Skin of body (tissue), 2 donors: ENCODE results near the gene RIMS3. TPM values are rescaled to one million over a fixed set of nuclear protein-coding genes. Genes with fewer than 3 reads are reported as not detected.
"Not testable (repeated sequence)": the region's sequence is repeated elsewhere in the genome, so short reads cannot be mapped to it uniquely, and the experiment has no call there.

Experiments
- DNase-seq: peaks from one replicate; lab custom pipeline; 2025; lab: John Stamatoyannopoulos, UW
- total RNA-seq: library from RNA; depleted of rRNA; stranded (reverse); fragments of >200 nt; gene quantifications from one replicate; pipeline ENCODE4 v1.2.3, GENCODE V29; 2014

The RIMS3 gene
- total RNA-seq: 0.59 TPM

GRCh38 chr1:40665335-40666171, at the start of gene RIMS3:
TSS of gene RIMS3 (minus strand) at chr1:40665682. CDS start at chr1:40641925, 23,757 bp downstream.
- DNase-seq: no peak

- no peak for DNase-seq
Observed at GRCh38 chr1:40712997-40713396, 47.5 kb upstream of the RIMS3 start.

GRCh38 chr1:40712405-40712944, 47.0 kb upstream of the RIMS3 start:
- no peak for DNase-seq

- no peak for DNase-seq
Observed at GRCh38 chr1:40711465-40712404, 46.3 kb upstream of the RIMS3 start.

- no peak for DNase-seq
Observed at GRCh38 chr1:40710581-40711315, 45.3 kb upstream of the RIMS3 start.

- DNase-seq: no peak
Observed at GRCh38 chr1:40709802-40710278, 44.4 kb upstream of the RIMS3 start.

GRCh38 chr1:40709100-40709801, 43.8 kb upstream of the RIMS3 start:
- DNase-seq: peak; percentile 98

- peak; percentile 81 for DNase-seq
Observed at GRCh38 chr1:40708750-40709099, 43.2 kb upstream of the RIMS3 start.

- no peak for DNase-seq
Observed at GRCh38 chr1:40706626-40707025, 41.1 kb upstream of the RIMS3 start.

GRCh38 chr1:40704817-40705733, 39.6 kb upstream of the RIMS3 start:
- no peak for DNase-seq

GRCh38 chr1:40703316-40703715, 37.8 kb upstream of the RIMS3 start:
- no peak for DNase-seq

- not testable (repeated sequence) for DNase-seq
Observed at GRCh38 chr1:40702810-40703209, 37.3 kb upstream of the RIMS3 start.

GRCh38 chr1:40701684-40702083, 36.2 kb upstream of the RIMS3 start:
- no peak for DNase-seq

GRCh38 chr1:40699787-40700186, 34.3 kb upstream of the RIMS3 start:
- DNase-seq: no peak

- no peak for DNase-seq
Observed at GRCh38 chr1:40697436-40697835, 32.0 kb upstream of the RIMS3 start.

GRCh38 chr1:40696294-40696693, 30.8 kb upstream of the RIMS3 start:
- no peak for DNase-seq

- DNase-seq: no peak
Observed at GRCh38 chr1:40694353-40694874, 28.9 kb upstream of the RIMS3 start.

- no peak for DNase-seq
Observed at GRCh38 chr1:40693425-40693824, 27.9 kb upstream of the RIMS3 start.

GRCh38 chr1:40692429-40692895, 27.0 kb upstream of the RIMS3 start:
- no peak for DNase-seq
